ENCODE data around the gene YBX2.
A peak's percentile ranks its signal among the peaks of the same experiment; 100 is the strongest.

YBX2 gene

GRCh38 chr17:7322520-7323194 lies 28.2 kb upstream of the YBX2 start:
- no peak for DNase-seq

DNA sequence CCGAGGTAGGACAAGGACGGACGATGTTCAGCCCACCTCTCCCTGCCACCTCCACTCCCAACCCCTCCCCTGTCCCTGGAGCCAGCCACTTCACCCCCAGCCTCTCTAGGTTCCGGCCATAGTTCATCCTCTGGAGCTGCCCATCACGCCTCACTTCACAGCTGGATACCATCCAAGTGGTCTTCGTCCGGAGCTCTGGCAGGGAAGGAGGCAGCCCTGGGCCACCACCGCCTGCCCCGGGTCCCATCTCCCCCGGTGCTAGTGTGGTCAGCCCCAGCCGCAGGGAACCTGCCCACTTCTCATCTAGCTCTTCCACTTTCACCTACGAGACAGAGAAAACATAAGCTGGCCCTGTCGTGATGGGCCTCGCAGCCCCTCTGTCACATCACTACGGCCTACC lies 27.0 kb upstream of the YBX2 start:
- no peak for DNase-seq

DNA sequence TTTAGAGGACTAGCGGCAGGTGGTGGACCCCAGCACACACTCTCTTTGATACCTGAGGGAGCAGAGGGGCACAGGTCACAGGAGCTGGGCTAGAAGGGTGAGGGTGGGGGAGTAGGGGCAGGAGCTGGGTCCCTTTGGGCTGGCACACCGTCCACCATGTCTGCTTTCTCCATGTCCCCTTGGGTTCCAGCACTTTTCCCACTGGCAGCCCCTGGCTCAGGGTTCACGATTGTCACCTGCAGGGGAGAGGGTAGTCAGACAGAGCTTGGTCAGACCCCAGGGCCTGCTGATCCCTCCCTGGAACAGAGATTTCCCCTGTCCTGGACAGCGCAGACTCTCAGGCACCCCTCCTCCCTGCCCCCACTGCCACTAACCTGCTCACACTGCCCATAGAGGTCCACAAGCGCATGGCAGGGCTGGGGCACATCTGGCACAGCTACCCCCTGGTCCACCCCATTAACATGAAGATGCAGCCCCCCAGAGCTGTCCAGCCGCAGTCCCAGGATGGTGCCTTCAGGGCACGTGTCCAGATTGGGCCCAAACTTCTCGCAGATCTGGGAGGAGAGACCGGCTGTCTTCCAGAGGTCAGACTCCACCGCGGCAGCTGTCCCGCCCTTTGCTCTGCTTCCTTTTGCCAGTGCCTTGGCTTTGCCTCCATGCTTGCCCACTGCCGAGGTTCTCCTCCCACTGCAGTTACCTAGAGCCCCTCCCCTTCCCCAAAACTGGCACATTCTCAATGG lies 23.9 kb upstream of the YBX2 start:
- no peak for DNase-seq

DNA sequence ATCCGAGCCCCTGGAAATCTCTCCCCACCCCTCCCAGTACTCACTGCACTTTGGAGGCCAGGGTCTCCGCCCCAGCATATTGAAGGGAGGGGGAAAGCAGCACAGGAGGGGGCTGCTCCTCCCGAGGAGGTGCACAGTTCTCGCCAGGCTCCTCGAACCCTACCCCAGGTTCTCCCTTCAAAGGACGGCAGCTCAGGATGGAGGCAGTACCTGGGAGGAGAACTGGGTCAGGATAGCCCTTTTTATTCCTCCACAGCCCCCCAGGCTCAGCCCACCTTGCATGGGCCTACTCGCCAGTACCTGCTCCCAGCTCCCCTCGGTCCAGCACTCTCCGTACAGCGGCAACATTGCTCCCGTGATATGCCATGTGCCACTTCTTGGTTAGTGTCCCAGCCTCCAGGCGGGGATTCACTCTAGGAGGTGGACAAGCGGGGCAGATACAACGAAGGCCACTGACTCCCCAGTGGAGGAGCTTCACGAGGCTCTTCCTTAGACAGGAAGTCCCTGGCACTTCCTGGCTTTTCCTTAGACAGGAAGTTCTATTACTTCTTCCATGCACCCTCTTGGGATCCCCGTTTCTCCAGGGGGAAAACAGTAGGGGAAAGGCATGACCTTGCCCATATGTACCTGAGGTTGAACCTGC lies 22.8 kb upstream of the YBX2 start:
- DNase-seq: no peak

DNA sequence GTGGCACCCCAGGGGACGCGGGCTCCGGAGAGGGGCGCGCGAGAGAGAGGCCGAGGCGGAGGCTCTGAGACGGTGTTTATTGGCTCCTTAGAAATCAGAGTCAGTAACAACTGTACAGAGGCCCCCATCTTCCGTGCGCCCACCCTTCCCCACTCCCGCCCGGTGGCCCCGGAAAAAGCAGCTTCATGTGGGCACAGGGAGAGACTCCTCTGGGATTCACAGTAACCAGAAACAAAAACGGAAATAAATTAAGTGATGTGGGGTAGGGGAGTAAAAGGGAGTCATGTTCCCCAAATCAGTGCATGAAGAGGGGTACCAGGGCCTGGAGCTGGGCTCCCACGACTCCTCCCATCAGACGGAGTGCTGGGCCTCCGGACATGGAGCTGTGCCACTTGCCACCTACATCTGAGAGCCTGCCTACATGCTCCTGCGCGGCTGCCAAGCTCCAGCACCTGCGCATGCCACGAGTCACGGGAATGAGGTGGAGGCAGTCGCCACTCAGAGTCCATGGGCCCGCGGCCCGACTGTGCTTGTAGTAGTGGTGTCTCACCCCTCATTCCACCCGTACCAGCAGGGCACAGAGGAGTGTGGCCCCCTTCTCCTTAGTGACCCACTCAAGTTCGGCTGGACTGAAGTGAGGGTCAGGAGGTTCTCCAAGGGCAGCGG lies 21.3 kb upstream of the YBX2 start:
- no peak for DNase-seq

DNA sequence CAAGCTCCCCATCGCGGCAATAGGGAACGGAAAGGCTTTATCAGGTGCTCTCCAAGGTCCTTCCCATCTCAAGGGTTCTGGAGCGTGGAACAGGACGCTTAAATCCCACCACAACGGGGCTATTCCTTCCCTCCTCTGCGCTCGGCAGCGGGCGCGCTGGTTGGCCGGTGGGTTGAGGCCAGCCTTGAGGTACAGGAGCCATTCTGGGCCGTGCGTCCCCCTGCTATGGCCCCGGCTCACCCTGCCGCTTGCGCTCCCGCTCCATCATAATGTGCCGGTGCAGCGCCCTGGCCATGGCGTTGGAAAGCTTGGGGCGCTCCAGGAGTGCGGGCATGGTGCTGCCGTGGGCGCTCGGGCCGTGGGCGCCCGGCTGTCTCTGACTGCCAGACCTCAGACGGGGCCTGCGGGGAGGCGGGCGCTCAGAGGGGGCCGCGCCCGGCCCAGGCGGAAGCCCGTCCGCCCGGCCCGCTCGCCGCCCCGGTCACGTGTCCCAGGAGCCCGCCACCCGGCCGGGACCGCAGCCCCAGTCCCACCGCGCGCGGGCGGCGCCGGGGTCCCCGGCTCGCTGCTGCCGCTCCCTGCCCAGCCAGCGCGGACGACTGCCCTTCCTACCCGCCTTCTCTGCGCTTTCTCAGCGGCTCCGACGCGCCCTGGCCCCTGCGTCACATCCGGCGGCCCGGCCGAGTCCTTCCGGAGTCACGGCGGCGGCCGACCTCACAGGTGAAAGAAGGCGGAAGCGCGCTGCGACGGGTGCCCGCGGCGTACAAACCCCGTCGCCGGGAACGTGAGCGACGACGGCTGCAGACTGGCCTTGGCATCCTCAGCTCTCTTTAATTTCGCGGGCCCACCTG lies 20.5 kb upstream of the YBX2 start, which contains the start of gene GPS2:
GPS2 (minus strand) TSS at position 642 of the 851 bp plus-strand sequence; CDS start at position 334, 308 bp downstream.
- DNase-seq: peak; percentile 94

- DNase-seq: no peak
These were observed 19.7 kb upstream of the YBX2 start for GRCh38 chr17:7313890-7314718.

DNA sequence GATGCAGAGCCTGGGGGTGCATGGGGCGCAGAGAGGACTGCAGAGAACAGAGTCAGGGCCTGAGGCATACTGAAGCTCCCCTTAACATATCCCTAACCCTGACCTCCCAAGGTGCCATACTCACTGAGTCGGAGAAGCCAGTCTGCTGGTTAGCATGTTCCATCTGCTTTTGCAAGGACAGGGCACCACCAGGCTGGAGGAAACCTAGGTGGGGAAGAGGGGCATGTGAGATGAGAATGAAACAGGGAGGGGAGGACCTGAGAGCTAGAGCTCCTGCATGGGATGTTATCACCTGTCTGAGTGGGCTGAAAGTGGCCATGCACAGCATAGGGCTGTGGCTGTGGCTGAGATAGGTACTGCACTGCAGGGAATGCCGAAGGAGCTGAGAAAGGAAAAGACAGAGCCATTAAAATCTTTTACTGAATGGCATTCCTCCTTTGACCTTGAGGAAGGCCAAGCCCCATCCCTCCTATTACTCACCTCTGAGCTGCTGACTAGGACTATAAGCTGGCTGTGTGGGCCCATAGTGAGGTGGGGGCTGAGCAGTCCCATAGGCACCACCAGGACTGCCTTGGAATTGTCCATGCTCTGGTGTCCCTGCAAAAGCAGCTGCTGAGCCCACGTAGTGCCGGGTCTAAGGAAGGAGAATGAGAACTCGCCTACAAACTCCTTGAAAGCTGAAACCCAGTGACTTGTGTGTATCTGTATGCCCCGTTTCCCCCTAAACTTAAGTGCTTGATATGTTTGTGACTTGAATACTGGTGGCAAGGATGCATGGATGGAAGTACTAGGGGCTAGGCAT lies 18.9 kb upstream of the YBX2 start:
- DNase-seq: no peak

GRCh38 chr17:7312432-7313087 lies 18.1 kb upstream of the YBX2 start:
- no peak for DNase-seq

DNA sequence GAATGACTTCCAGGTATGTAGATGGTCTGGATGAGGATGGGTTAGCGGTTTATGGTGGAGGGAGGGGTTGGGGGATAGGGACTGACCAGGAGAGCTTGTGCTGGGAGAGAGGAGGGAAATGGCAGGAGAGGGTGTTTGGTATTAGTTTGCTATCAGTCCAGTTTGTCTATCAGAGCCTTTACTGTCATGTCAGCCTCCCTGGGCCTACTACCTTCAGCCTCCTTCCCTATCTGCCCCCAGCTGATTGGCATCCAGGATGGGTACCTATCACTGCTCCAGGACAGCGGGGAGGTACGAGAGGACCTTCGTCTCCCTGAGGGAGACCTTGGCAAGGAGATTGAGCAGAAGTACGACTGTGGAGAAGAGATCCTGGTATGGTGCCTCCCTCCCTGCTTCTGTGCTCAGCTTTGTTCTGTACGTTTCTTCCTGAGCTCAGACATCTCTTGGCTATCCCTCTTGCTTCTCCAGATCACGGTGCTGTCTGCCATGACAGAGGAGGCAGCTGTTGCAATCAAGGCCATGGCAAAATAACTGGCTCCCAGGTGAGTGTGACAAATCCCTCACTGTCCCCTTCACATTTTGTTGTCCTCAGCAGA lies 16.8 kb upstream of the YBX2 start:
- DNase-seq: no peak

GRCh38 chr17:7309628-7310027 lies 15.2 kb upstream of the YBX2 start:
- no peak for DNase-seq

- DNase-seq: peak; percentile 89
These were observed 14.4 kb upstream of the YBX2 start for GRCh38 chr17:7308625-7309433.

- DNase-seq: peak; percentile 56
These were observed 13.5 kb upstream of the YBX2 start for GRCh38 chr17:7307686-7308624.

GRCh38 chr17:7306911-7307685 lies 12.7 kb upstream of the YBX2 start, which contains the start of gene EIF5A:
EIF5A (plus strand) TSS chr17:7307628; CDS start chr17:7309636, 2,008 bp downstream.
- DNase-seq: peak; percentile 100

DNA sequence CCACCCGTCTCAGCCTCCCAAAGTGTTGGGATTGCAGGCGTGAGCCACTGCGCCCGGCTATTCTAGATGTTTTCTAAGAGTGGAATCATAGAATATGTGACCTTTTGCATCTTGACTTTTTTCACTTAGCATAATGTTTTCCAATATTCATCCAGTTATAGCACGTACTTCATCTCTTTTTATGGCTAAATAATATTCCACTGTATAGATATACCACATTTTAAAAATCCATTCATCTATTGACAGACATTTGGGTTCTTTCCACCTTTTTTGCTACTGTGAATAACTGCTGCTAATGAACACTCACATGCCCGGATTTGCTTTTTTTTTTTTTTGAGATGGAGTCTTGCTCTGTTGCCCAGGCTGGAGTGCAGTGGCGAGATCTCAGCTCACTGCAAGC lies 9.7 kb upstream of the YBX2 start:
- no peak for DNase-seq

- DNase-seq: peak; percentile 68
These were observed 1.9 kb upstream of the YBX2 start for GRCh38 chr17:7296189-7296861.
